Measurements from ENCODE around the gene BSN.

DNA sequence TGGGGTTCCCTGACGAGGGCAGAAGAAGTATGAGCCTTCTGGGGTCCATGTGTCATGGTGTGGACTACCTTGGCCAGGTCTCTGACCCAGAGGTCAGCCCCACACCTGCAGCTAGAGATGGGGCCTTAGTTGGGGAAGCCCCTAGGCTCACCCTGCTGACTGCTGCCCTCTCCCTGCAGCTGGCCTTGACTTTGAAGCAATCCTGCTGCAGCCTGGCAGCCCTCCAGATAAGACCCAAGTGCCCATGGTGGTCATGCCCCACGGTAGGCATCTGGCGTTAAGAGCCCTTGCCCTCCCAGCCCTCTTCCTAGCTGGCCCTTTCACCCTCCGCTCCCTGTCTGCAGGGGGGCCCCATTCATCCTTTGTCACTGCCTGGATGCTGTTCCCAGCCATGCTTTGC, 127.3 kb downstream of the BSN start:
- TF ChIP-seq MYC (IDR thresholded peaks at IDR 0.05; ENCODE audit: borderline replicate concordance, low read length) = no peak
- TF ChIP-seq, protein P1, sequence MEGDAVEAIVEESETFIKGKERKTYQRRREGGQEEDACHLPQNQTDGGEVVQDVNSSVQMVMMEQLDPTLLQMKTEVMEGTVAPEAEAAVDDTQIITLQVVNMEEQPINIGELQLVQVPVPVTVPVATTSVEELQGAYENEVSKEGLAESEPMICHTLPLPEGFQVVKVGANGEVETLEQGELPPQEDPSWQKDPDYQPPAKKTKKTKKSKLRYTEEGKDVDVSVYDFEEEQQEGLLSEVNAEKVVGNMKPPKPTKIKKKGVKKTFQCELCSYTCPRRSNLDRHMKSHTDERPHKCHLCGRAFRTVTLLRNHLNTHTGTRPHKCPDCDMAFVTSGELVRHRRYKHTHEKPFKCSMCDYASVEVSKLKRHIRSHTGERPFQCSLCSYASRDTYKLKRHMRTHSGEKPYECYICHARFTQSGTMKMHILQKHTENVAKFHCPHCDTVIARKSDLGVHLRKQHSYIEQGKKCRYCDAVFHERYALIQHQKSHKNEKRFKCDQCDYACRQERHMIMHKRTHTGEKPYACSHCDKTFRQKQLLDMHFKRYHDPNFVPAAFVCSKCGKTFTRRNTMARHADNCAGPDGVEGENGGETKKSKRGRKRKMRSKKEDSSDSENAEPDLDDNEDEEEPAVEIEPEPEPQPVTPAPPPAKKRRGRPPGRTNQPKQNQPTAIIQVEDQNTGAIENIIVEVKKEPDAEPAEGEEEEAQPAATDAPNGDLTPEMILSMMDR (IDR thresholded peaks at IDR 0.05) = no peak
- no peak for TF ChIP-seq JUNB (IDR thresholded peaks at IDR 0.05)
- TF ChIP-seq, protein P2, sequence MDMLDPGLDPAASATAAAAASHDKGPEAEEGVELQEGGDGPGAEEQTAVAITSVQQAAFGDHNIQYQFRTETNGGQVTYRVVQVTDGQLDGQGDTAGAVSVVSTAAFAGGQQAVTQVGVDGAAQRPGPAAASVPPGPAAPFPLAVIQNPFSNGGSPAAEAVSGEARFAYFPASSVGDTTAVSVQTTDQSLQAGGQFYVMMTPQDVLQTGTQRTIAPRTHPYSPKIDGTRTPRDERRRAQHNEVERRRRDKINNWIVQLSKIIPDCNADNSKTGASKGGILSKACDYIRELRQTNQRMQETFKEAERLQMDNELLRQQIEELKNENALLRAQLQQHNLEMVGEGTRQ (IDR thresholded peaks at IDR 0.05) = no peak
- TF ChIP-seq TP53 (CRISPR knock-in tag; IDR thresholded peaks at IDR 0.05) = no peak
- no peak for TF ChIP-seq POLR2A (IDR thresholded peaks at IDR 0.05; ENCODE audit: low read length)
- TF ChIP-seq ZNF302 (CRISPR knock-in tag; IDR thresholded peaks at IDR 0.05) = no peak
- TF ChIP-seq, protein P3, sequence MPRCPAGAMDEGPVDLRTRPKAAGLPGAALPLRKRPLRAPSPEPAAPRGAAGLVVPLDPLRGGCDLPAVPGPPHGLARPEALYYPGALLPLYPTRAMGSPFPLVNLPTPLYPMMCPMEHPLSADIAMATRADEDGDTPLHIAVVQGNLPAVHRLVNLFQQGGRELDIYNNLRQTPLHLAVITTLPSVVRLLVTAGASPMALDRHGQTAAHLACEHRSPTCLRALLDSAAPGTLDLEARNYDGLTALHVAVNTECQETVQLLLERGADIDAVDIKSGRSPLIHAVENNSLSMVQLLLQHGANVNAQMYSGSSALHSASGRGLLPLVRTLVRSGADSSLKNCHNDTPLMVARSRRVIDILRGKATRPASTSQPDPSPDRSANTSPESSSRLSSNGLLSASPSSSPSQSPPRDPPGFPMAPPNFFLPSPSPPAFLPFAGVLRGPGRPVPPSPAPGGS (IDR thresholded peaks at IDR 0.05) = no peak
- TF ChIP-seq, protein P4, sequence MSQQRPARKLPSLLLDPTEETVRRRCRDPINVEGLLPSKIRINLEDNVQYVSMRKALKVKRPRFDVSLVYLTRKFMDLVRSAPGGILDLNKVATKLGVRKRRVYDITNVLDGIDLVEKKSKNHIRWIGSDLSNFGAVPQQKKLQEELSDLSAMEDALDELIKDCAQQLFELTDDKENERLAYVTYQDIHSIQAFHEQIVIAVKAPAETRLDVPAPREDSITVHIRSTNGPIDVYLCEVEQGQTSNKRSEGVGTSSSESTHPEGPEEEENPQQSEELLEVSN (IDR thresholded peaks at IDR 0.05; ENCODE audit: borderline replicate concordance, low read depth) = no peak
- no peak for TF ChIP-seq ZSCAN20 (CRISPR knock-in tag; IDR thresholded peaks at IDR 0.05)
- no peak for TF ChIP-seq ESRRA (IDR thresholded peaks at IDR 0.05; ENCODE audit: borderline replicate concordance, low read length)
- TF ChIP-seq, protein P5, sequence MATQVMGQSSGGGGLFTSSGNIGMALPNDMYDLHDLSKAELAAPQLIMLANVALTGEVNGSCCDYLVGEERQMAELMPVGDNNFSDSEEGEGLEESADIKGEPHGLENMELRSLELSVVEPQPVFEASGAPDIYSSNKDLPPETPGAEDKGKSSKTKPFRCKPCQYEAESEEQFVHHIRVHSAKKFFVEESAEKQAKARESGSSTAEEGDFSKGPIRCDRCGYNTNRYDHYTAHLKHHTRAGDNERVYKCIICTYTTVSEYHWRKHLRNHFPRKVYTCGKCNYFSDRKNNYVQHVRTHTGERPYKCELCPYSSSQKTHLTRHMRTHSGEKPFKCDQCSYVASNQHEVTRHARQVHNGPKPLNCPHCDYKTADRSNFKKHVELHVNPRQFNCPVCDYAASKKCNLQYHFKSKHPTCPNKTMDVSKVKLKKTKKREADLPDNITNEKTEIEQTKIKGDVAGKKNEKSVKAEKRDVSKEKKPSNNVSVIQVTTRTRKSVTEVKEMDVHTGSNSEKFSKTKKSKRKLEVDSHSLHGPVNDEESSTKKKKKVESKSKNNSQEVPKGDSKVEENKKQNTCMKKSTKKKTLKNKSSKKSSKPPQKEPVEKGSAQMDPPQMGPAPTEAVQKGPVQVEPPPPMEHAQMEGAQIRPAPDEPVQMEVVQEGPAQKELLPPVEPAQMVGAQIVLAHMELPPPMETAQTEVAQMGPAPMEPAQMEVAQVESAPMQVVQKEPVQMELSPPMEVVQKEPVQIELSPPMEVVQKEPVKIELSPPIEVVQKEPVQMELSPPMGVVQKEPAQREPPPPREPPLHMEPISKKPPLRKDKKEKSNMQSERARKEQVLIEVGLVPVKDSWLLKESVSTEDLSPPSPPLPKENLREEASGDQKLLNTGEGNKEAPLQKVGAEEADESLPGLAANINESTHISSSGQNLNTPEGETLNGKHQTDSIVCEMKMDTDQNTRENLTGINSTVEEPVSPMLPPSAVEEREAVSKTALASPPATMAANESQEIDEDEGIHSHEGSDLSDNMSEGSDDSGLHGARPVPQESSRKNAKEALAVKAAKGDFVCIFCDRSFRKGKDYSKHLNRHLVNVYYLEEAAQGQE (IDR thresholded peaks at IDR 0.05) = no peak
